Measurements from ENCODE around the gene SCP2D1. TPM values are rescaled to one million over a fixed set of nuclear protein-coding genes. Genes with fewer than 3 reads are reported as not detected.
"Not testable (repeated sequence)": the region's sequence is repeated elsewhere in the genome, so short reads cannot be mapped to it uniquely, and the experiment has no call there.

SCP2D1 gene
- total and polyA plus RNA-seq, 8 donors = not detected

- intact Hi-C loops (cut with DNase I) = no loop called here
- no peak overlapping the region for H3K4me3 ChIP-seq
- H3K4me1 ChIP-seq = no peaks in the 10 kb centered on the region
- no peaks in the 10 kb centered on the region for H3K9me3 ChIP-seq
- DNase-seq = no peak
- H3K27ac ChIP-seq = no peak overlapping the region
- H3K27me3 ChIP-seq = no peaks in the 10 kb centered on the region
- ATAC-seq = no peak
- TF ChIP-seq CTCF (IDR thresholded peaks at IDR 0.05) = no peak
- no peaks in the 10 kb centered on the region for H3K36me3 ChIP-seq
Observed at GRCh38 chr20:18778690-18779392, 34.7 kb upstream of the SCP2D1 start.

- Histone ChIP-seq H3K27me3 (no peaks in the 10 kb centered on the region), H3K36me3 (no peaks in the 10 kb centered on the region), H3K27ac (no peak overlapping the region), H3K4me3 (no peak overlapping the region), H3K9me3 (no peaks in the 10 kb centered on the region), H3K4me1 (no peaks in the 10 kb centered on the region)
- no peak for ATAC-seq
- intact Hi-C loops (cut with DNase I) = no loop called here
- TF ChIP-seq CTCF (IDR thresholded peaks at IDR 0.05) = no peak
- no peak for DNase-seq
Observed at GRCh38 chr20:18780385-18781130, 33.0 kb upstream of the SCP2D1 start.

DNA sequence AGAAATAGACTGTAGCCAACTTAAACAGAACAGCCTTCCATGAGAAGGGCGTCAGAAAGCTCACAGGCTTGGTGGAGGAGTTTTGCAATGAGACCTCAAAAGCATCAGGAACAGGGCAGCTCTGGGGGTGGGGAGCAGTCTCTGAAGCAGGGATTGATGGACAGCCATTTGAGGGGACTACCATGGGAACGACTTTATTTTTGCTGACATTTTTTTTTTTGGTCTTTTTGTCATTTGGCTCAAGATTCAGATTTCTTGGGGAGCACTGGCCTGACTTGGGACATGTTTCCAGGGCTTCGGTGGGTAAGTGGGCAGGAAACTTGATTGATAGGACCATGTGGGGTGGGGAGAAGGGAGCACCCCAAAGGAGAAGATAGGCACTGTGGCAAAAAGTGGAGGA is 32.1 kb upstream of the SCP2D1 start:
- no peak for ATAC-seq
- Histone ChIP-seq H3K9me3 (no peaks in the 10 kb centered on the region), H3K4me3 (no peak overlapping the region), H3K36me3 (no peaks in the 10 kb centered on the region), H3K4me1 (no peaks in the 10 kb centered on the region), H3K27me3 (no peaks in the 10 kb centered on the region), H3K27ac (no peak overlapping the region)
- no peak for TF ChIP-seq CTCF (IDR thresholded peaks at IDR 0.05)
- intact Hi-C loops (cut with DNase I) = no loop called here
- DNase-seq = no peak

DNA sequence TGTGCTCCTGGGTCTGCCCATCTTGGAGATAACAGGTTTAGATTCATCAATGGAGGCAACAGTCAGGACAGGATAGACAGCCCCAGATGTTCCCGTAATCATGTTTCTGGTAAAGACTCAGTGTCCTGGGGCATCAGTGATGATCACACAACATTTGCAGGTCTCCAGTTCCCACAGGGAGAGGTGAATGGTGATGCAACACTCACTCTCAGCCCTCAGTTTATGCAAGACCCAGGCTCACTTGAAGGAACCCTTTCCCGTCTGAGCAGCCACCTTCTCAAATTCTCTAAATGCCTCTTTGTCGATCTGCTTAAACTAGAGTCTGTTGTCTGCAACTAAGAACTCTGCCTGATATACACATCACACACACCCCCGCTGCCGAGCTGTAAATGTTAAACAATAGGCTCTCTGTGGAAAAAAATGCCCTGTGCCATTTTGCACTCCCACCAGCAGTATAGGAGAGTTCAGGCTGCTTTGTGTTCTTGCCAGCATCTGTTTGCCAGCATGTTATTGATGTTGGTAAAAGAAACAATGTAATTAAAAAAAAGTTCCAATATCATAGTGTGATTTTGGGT is 30.1 kb upstream of the SCP2D1 start:
- intact Hi-C loops (cut with DNase I) = no loop called here
- H3K4me3 ChIP-seq = no peak overlapping the region
- no peak for DNase-seq
- H3K36me3 ChIP-seq = no peaks in the 10 kb centered on the region
- H3K27ac ChIP-seq = no peak overlapping the region
- H3K4me1 ChIP-seq = no peaks in the 10 kb centered on the region
- H3K9me3 ChIP-seq = no peaks in the 10 kb centered on the region
- no peak for TF ChIP-seq CTCF (IDR thresholded peaks at IDR 0.05)
- no peaks in the 10 kb centered on the region for H3K27me3 ChIP-seq
- ATAC-seq = no peak

GRCh38 chr20:18787046-18787445 is 26.5 kb upstream of the SCP2D1 start:
- DNase-seq; H3K9me3 ChIP-seq; H3K36me3 ChIP-seq; H3K4me3 ChIP-seq; H3K27ac ChIP-seq; H3K4me1 ChIP-seq; intact Hi-C loops (cut with DNase I); ATAC-seq: not testable (repeated sequence)
- peaks cover 0 to 16% of the 10 kb centered on the region in 2 donors for H3K27me3 ChIP-seq

Measured in left lung (tissue), 10 donors.